Right cardiac atrium (tissue), 5 donors: ENCODE results near the gene THRB. TPM values are rescaled to one million over a fixed set of nuclear protein-coding genes. Genes with fewer than 3 reads are reported as not detected.
A peak's percentile ranks its signal among the peaks of the same experiment; 100 is the strongest.

Experiments
- ATAC-seq, 2 donors: fragments of 200-7000 bp; cut with Tn5 transposase; one replicate each; pipeline versions ENCODE4 v1.8.0 to v1.9.1; 2020; ENCODE audit warnings: moderate library complexity in 2 of 2, mild to moderate bottlenecking in 1 of 2
- DNase-seq, 3 donors: peaks; one replicate each; pipeline ENCODE4 v3.0.0-alpha.2; 2020
- H3K27ac ChIP-seq: one replicate; pipeline ENCODE4 v1.5.1; 2013; ENCODE audit warnings: mild to moderate bottlenecking, low read length, control low read depth, moderate library complexity
- H3K27me3 ChIP-seq: one replicate; pipeline ENCODE4 v1.6.1; 2013; ENCODE audit not compliant: control insufficient read depth, insufficient read depth
- H3K4me1 ChIP-seq: one replicate; pipeline ENCODE4 v1.6.1; 2013; ENCODE audit warnings: low read length; ENCODE audit not compliant: control insufficient read depth, insufficient read depth
- H3K4me3 ChIP-seq: one replicate; pipeline ENCODE4 v1.5.1; 2013; ENCODE audit warnings: low read length, control low read depth
- H3K9me3 ChIP-seq: one replicate; pipeline ENCODE4 v1.6.1; 2013; ENCODE audit warnings: low read length; ENCODE audit not compliant: control insufficient read depth
- WGBS: extraction: QIAGEN DNeasy Blood & Tissue Kit; methylation state at CpG from one replicate; pipeline ENCODE4 v1.1.7; 2013; 5-methylcytosine and 5-hydroxymethylcytosine counted together
- intact Hi-C, 4 donors: fragments of 100-400 bp; cut with DNase I; formaldehyde crosslinking; loops; one replicate each; pipeline versions ENCODE4 v1.11.0 to v1.14.0; 2022 to 2023
- polyA plus RNA-seq: library from polyadenylated mRNA; stranded (reverse); fragments of 200-250 nt; gene quantifications from one replicate; pipeline ENCODE4 v1.2.3, GENCODE V29; 2013
- total RNA-seq, 4 donors: library from RNA; stranded (reverse); fragmentation: NEBNext Ultra II Directional; extraction: Animal tissue kit (Norgen Biotek cat#: 25700); gene quantifications; one replicate each; pipeline ENCODE4 v1.2.1, GENCODE V29; 2021
- donor health status: healthy with polysubstance abuse.
- donor health status: DM: no; HTN: yes; CAD: no.
- donor health status: DM: no; HTN: no; CAD: no.
- donor health status: DM: no; HTN: yes; CAD: no; lungs with severe emphysema.
- donor health status: DM: yes; HTN: yes; CAD: no.

Gene THRB
- total and polyA plus RNA-seq, 5 donors: 5.3 to 25.0 (median 18.5) TPM

DNA sequence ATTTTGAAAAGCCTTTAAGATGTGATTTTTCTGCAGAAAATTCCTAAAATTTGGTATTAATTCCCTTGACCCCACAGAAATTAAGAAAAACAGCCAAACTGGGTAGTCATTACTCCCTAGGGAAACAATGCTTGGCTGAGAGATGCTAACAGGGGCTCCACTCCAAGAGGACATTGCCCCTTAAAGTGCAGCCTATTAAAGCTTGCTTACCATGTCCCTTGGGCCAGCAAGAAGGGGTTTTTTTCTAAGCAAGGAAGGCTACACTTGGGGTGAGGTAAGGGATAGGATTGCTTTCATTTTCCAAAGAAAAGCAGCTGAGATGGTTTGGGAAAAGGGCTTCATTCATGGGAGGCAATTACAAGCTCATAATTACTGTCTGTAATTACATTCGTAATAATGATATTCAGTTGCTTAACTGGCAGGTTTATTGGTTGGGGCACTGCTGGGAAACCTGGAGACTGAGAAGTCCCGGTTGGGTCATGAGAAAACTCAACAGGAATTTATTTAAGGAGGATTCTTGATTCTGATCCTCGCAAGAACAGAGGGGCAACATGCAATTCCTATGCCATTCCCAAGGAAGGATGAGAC, 302.1 kb downstream of the THRB start:
- 79% methylated on average over 3 of the region's 3 CpGs for WGBS
- H3K9me3 ChIP-seq: no peaks in the 10 kb centered on the region
- H3K4me1 ChIP-seq: peaks cover 1% of the 10 kb centered on the region
- ATAC-seq: no peak
- H3K27me3 ChIP-seq: no peaks in the 10 kb centered on the region
- no peak overlapping the region for H3K27ac ChIP-seq
- no peak overlapping the region for H3K4me3 ChIP-seq
- intact Hi-C loops: no loop called here
- no peak for DNase-seq

DNA sequence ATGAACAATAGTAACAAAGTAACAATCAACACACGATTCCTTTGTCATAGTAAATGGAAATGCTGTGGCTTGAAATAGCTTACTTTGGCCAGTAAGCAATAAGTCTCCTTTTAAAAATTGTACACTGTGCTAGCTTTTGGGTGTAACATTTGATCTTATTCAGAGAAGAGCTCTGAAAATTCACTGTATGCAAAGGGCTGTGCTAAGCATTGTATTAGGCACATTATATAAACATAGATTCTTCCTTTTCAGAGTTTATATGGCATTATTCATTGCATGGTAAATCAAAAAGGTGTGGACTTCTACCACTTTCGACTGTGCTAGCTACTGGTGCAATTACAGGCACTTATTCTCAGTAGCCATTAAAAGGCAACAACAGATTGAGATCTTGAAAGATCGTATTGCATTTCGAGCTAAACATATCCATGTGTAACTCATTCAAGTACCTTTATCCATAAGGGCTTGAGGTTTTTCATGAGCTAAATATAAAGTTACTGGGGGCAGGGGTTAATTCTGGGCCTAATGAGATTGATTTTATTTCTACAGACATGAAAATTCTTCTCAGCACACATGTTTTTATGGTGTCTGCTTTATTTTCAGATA, 302.7 kb downstream of the THRB start:
- no peak overlapping the region for H3K4me3 ChIP-seq
- DNase-seq (no peak), ATAC-seq (no peak)
- H3K27me3 ChIP-seq: no peaks in the 10 kb centered on the region
- intact Hi-C loops: no loop called here
- H3K4me1 ChIP-seq: peaks cover 1% of the 10 kb centered on the region
- no peak overlapping the region for H3K27ac ChIP-seq
- 67% methylated on average over 4 of the region's 4 CpGs for WGBS
- H3K9me3 ChIP-seq: no peaks in the 10 kb centered on the region

DNA sequence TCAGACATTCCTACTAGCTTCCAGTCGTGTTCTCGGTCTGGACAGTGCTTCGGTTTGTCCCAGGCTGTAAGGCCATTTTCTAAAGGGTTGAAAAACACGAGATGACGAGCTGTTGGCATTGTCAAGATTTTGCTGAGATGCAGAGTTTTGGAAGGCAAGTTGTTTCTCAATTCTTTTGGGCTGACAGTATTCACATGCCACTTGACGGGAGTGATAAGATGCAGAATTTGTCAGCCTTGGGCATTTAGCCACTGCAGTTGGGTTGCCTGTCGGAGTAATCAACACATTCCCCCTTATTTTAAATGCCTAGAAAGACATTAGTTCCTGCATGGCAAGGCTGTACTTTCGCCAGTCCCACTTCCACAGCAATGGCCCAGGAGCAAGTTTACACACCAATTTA, 304.4 kb downstream of the THRB start:
- DNase-seq: peak in 1 of 3 donors; percentile 29

DNA sequence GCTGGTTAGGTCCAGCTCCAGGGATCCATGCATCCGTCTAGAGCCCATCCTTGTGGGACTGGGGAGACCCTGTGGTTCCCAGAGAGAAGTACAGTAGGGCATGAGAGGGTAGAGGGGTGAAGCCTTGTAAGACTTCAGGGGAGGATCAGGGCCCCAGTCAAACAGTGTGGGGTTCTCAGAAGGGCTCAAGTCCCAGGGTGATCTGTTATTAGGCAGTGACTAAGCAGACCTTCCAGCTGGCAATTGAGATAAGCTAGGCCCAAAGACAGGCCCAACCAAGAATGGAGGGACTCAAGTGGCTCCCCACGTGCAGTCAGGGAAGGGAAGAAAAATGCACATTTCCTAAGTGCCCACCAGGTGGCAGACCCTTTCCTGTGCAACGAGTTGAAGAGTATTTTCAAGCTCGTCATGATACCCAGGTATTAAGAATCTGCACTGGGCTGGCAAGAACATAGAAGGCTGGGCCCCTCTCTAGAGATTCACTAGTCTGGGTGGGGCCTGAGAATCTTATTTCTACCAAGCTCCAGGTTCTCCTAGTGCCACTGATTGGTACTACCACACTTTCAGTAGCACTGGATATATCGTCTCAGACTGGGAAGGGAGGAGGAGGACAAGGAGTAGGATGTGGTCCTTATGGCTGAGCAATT, 308.8 kb downstream of the THRB start:
- Histone ChIP-seq H3K27me3 (no peaks in the 10 kb centered on the region), H3K4me3 (no peak overlapping the region), H3K4me1 (peaks cover 2% of the 10 kb centered on the region), H3K27ac (no peak overlapping the region), H3K9me3 (no peaks in the 10 kb centered on the region)
- DNase-seq (peak; percentile 34 to 56 (median 46)), ATAC-seq (peak; percentile 68 to 83)
- WGBS: 31% methylated on average over 5 of the region's 5 CpGs
- intact Hi-C loops: loop anchor here in 2 of 4 donors (5.0 to 10.0 kb wide), 2 partner anchors 51 to 59 kb away; no protein-coding TSS in a partner anchor

More for the DNA sequence above, 304.4 kb downstream of the THRB start:
- no peaks in the 10 kb centered on the region for H3K27me3 ChIP-seq
- no peak for ATAC-seq
- H3K4me1 ChIP-seq: peaks cover 2% of the 10 kb centered on the region
- 84% methylated on average over 8 of the region's 8 CpGs for WGBS
- no peak overlapping the region for H3K27ac ChIP-seq
- H3K9me3 ChIP-seq: no peaks in the 10 kb centered on the region
- intact Hi-C loops: no loop called here
- no peak overlapping the region for H3K4me3 ChIP-seq

- no peak for ATAC-seq
- no peak for DNase-seq
- peaks cover 2% of the 10 kb centered on the region for H3K4me1 ChIP-seq
- WGBS: 73% methylated on average over 5 of the region's 5 CpGs
- H3K9me3 ChIP-seq: no peaks in the 10 kb centered on the region
- intact Hi-C loops: loop anchor here in 2 of 4 donors (5.0 to 10.0 kb wide), 2 partner anchors 53 to 60 kb away; no protein-coding TSS in a partner anchor
- H3K27me3 ChIP-seq: no peaks in the 10 kb centered on the region
- no peak overlapping the region for H3K4me3 ChIP-seq
- no peak overlapping the region for H3K27ac ChIP-seq
Observed at GRCh38 chr3:24184528-24185176, 310.0 kb downstream of the THRB start.

GRCh38 chr3:24182756-24183155, 311.9 kb downstream of the THRB start:
- Histone ChIP-seq H3K4me3 (no peak overlapping the region), H3K9me3 (no peaks in the 10 kb centered on the region), H3K27ac (no peak overlapping the region), H3K27me3 (no peaks in the 10 kb centered on the region), H3K4me1 (peaks cover 2% of the 10 kb centered on the region)
- DNase-seq: no peak
- no peak for ATAC-seq
- intact Hi-C loops: loop anchor here in 1 of 4 donors (10.0 kb wide), 1 partner anchor 62 kb away; no protein-coding TSS in a partner anchor
- WGBS: 85% methylated on average over 2 of the region's 2 CpGs

GRCh38 chr3:24181256-24181655, 313.4 kb downstream of the THRB start:
- 86% methylated on average over 4 of the region's 4 CpGs for WGBS
- intact Hi-C loops: loop anchor here in 1 of 4 donors (10.0 kb wide), 1 partner anchor 64 kb away; no protein-coding TSS in a partner anchor

GRCh38 chr3:24180616-24181015, 314.0 kb downstream of the THRB start:
- WGBS: 91% methylated on average over 3 of the region's 3 CpGs
- intact Hi-C loops: loop anchor here in 1 of 4 donors (10.0 kb wide), 1 partner anchor 64 kb away; no protein-coding TSS in a partner anchor
- ATAC-seq (no peak), DNase-seq (no peak)
- Histone ChIP-seq H3K4me1 (no peaks in the 10 kb centered on the region), H3K27ac (no peak overlapping the region), H3K4me3 (no peak overlapping the region), H3K27me3 (no peaks in the 10 kb centered on the region), H3K9me3 (no peaks in the 10 kb centered on the region)

More at GRCh38 chr3:24181256-24181655, 313.4 kb downstream of the THRB start:
- no peak overlapping the region for H3K4me3 ChIP-seq
- no peak overlapping the region for H3K27ac ChIP-seq
- peaks cover 2% of the 10 kb centered on the region for H3K4me1 ChIP-seq
- no peak for DNase-seq
- H3K9me3 ChIP-seq: no peaks in the 10 kb centered on the region
- no peak for ATAC-seq
- no peaks in the 10 kb centered on the region for H3K27me3 ChIP-seq

GRCh38 chr3:24177201-24177600, 317.4 kb downstream of the THRB start:
- ATAC-seq (no peak), DNase-seq (no peak)
- H3K9me3 ChIP-seq: no peaks in the 10 kb centered on the region
- 71% methylated on average over 5 of the region's 5 CpGs for WGBS
- intact Hi-C loops: no loop called here
- H3K27ac ChIP-seq: no peak overlapping the region
- no peaks in the 10 kb centered on the region for H3K4me1 ChIP-seq
- no peak overlapping the region for H3K4me3 ChIP-seq
- H3K27me3 ChIP-seq: no peaks in the 10 kb centered on the region

- DNase-seq (no peak), ATAC-seq (no peak)
- WGBS: 91% methylated on average over 2 of the region's 2 CpGs
- intact Hi-C loops: no loop called here
- Histone ChIP-seq H3K27me3 (no peaks in the 10 kb centered on the region), H3K4me1 (no peaks in the 10 kb centered on the region), H3K4me3 (no peak overlapping the region), H3K9me3 (no peaks in the 10 kb centered on the region), H3K27ac (no peak overlapping the region)
Observed at GRCh38 chr3:24174614-24175013, 320.0 kb downstream of the THRB start.

DNA sequence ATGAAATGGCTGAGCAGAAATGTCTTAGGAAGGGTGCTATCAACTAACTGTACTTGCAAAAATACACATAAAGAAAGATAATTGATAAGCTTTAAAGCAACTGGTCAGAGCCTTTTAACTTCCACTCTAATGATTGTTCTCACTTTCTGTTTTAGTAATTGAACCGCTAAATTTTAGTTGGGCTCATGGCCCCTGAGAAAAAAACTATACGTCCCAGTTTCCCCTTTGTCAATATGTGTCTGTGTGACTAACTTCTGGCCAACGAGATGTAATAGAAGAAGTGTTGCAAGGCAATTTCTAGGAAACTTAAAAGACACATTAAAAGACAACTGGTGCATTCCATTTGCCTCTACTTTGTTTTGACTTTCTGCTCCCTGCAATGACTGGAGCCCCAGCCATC, 325.7 kb downstream of the THRB start:
- H3K27ac ChIP-seq: no peak overlapping the region
- H3K4me1 ChIP-seq: no peaks in the 10 kb centered on the region
- intact Hi-C loops: loop anchor here in 1 of 4 donors (10.0 kb wide), 1 partner anchor 1006 kb away; no protein-coding TSS in a partner anchor
- DNase-seq (no peak), ATAC-seq (no peak)
- WGBS: 87% methylated on average over 3 of the region's 3 CpGs
- H3K4me3 ChIP-seq: no peak overlapping the region
- no peaks in the 10 kb centered on the region for H3K27me3 ChIP-seq
- no peaks in the 10 kb centered on the region for H3K9me3 ChIP-seq
